ENCODE data around the gene PCDHGA6.

PCDHGA6 gene

DNA sequence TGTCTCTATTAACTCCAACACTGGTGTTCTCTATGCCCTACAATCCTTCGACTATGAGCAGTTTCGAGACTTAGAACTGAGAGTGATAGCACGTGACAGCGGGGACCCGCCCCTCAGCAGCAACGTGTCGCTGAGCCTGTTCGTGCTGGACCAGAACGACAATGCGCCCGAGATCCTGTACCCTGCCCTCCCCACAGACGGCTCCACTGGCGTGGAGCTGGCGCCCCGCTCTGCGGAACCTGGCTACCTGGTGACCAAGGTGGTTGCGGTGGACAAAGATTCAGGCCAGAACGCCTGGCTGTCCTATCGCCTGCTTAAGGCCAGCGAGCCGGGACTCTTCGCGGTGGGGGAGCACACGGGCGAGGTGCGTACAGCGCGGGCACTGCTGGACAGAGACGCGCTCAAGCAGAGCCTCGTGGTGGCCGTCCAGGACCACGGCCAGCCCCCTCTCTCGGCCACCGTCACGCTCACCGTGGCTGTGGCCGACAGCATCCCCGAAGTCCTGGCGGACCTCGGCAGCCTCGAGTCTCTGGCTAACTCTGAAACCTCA is 49.1 kb downstream of the PCDHGA6 start:
- no peak for DNase-seq

DNA sequence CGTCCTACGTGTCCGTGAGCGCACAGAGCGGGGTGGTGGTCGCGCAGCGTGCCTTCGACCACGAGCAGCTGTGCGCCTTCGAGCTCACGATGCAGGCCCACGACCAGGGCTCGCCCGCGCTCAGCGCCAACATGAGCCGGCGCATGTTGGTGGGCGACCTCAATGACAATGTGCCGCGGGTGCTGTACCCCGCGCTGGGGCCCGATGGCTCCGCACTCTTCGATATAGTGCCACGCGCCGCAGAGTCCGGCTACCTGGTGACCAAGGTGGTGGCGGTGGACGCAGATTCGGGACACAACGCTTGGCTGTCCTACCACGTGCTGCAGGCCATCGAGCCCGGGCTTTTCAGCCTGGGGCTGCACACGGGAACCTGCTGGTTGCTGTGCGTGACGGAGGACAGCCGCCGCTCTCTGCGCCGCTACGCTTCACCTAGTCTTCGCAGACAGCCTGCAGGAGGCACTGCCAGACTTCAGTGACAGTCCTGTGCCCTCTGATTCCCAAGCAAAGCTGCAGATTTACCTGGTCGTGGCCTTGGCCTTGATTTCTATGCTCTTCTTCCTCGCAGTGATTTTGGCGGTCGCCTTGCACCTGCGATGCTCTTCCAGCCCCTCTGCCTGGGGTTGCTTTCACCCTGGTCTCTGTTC is 54.2 kb downstream of the PCDHGA6 start:
- no peak for DNase-seq
